Testis (tissue), 2 donors: Measurements from ENCODE around the gene TCF12.

ENCODE experiments used
- POLR2A ChIP-seq: fragments of 450-650 bp; IDR thresholded peaks from one replicate; pipeline ENCODE4 v1.6.1; 2017; ENCODE audit warnings: antibody characterized with exemption, mild to moderate bottlenecking, moderate library complexity
- TF ChIP-seq, protein P1 (sequence below), 3 experiments: fragments of 450-650 bp in 2 of 3; fragments of 200-600 bp in 1 of 3; sonication (generic) in 1 of 3; IDR thresholded peaks; one replicate each; pipeline ENCODE4 v1.5.1; 2016 to 2019; ENCODE audit warnings: antibody characterized with exemption in 3 of 3, mild to moderate bottlenecking in 2 of 3, moderate library complexity in 1 of 3

DNA sequence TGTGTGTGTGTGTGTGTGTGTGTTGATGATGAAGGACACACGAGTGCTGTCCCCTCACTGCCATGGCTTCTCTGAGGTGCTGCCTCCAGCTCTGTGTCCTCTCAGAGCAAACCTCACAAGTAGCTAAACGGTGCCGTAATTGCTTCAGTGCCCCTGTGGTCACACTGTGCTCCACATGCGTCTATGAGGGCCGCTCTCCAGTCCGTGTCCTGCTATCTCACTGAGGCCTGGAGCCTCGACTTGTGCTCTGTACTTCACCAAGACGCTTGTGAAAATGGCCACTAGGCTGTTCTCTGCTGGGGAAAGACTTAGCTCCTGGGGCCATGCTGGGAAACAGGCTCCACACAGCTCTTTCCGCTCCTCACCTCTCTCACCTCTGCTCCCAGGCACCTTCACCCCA, 392.4 kb downstream of the TCF12 start:
- no peak for TF ChIP-seq POLR2A
- TF ChIP-seq, protein P1, sequence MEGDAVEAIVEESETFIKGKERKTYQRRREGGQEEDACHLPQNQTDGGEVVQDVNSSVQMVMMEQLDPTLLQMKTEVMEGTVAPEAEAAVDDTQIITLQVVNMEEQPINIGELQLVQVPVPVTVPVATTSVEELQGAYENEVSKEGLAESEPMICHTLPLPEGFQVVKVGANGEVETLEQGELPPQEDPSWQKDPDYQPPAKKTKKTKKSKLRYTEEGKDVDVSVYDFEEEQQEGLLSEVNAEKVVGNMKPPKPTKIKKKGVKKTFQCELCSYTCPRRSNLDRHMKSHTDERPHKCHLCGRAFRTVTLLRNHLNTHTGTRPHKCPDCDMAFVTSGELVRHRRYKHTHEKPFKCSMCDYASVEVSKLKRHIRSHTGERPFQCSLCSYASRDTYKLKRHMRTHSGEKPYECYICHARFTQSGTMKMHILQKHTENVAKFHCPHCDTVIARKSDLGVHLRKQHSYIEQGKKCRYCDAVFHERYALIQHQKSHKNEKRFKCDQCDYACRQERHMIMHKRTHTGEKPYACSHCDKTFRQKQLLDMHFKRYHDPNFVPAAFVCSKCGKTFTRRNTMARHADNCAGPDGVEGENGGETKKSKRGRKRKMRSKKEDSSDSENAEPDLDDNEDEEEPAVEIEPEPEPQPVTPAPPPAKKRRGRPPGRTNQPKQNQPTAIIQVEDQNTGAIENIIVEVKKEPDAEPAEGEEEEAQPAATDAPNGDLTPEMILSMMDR (IDR thresholded peaks at IDR 0.05): no peak
